ENCODE data around the gene NMRK1.

Gene NMRK1

DNA sequence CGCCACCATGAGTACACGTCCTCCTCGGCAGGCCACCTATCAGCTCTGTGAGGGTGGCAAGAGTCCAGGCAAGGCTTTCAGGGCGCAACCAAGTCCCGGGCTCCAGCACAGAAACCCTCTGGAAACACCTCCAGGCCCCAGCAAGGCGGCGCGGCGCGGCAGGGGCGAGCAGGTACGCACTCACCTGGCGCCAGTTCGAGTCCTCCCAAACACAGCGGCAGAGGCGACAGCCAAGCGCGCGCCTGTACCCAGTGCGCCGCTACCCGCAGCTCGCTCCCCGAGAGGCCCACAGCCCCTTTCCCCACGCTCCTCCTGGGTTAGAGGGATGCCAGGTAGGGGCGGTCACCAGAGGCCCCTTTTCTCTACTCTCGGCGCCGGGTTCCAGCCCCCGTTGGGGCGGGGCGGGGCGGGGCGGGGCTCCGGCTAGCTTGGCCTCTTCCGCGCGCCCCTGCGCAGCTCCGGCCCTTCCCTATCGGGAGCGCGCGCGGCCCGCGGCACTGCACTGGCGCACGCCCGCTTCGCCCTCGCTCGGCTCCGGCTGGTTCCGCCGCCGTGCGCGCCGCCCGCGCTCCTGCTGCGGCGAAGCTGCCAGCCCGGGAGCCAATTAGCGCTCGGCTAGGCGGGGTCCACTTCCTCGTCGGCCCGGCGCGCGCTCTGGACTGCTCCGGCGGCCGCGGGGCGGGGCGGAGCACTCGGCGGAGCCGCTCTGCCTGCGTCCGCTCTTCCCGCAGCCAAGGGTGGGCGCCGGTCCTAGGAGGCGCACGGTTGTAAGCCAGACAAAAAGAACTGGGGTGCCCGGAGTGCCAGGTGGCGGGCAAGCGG is at the start of gene NMRK1, which contains the start of gene OSTF1:
Gene NMRK1 (minus strand): TSS at position 332 of the 822 bp plus-strand sequence. CDS start 5,040 bp downstream, outside the sequence.
Gene OSTF1 (plus strand): TSS at position 691 of the 822 bp plus-strand sequence. CDS start 179 bp downstream, outside the sequence.
- peak; percentile 88 to 92 for DNase-seq

DNA sequence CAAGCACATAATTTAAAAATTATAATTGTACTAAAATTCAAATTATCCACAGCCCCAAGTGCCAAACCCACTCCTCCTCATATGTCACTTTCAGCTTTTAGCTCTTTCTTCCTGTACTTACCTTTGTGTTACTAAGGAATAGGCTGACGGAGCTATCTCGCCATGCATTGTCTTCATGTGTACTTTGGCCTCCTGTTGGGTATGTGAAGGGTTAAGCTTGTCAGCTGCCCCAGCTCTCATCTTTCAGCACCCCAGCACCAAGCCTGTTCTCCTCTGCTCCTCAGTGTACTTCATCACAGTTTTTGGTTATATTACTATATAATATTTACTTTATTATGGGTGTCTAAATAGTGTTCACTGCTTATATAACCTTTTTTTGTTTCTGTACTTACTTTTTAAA is 46.5 kb upstream of the NMRK1 start:
- no peak for DNase-seq

DNA sequence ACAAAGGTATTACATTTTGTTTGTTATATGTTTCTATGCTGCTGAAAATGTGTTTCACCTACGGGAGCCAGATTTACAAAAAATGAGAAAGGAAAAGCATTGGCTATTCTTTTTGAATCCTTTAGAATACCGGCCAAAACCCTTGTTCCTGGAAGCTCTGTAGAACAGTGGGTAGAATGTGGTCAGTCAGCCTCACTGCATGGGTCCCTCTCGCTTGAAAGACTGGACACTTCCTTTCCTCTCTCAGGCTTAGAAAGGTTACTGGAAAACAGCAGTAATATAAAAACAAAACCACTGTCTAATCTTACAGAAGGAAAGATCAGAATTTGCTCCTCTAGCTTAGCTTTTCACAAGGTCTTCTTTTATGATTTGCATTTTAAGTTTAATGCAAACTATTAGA is 45.4 kb upstream of the NMRK1 start:
- no peak for DNase-seq

DNA sequence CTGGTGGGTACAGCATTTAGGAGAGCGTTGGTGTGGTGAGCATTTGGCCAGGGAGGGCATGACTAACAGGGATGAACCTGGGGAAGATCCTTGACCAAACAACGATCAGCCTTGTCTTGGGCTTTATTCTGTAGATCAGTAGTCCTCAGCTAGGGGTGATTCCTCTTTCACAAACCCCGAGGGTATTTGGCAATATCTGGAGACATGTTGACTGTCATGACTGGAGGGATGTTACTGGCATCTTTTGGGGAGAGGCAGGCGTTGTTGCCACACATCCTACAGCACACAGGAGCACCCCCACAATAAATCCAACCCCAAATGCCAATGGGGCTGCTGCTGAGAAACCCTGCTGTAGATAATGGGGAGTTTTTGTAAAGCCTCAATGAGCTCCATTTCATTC is 44.3 kb upstream of the NMRK1 start:
- DNase-seq: no peak

DNA sequence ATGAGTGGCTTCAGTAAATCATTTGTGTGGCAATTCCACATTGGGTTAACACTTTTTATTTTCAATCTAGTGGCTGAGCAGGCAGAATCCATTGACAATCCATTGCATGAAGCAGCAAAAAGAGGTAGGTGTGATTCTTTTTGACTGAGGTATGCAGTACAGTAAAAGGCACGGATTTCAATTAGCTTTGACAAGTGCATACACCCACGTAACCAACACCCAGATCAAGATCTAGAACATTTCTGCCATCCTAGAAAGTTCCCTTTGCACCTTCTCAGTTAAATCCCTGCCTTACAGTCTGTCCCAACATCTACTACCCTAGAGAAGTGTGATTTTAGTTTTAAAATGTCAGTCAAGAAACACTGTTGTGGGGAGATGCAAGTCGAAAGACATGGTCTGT is 43.7 kb upstream of the NMRK1 start:
- no peak for DNase-seq

DNA sequence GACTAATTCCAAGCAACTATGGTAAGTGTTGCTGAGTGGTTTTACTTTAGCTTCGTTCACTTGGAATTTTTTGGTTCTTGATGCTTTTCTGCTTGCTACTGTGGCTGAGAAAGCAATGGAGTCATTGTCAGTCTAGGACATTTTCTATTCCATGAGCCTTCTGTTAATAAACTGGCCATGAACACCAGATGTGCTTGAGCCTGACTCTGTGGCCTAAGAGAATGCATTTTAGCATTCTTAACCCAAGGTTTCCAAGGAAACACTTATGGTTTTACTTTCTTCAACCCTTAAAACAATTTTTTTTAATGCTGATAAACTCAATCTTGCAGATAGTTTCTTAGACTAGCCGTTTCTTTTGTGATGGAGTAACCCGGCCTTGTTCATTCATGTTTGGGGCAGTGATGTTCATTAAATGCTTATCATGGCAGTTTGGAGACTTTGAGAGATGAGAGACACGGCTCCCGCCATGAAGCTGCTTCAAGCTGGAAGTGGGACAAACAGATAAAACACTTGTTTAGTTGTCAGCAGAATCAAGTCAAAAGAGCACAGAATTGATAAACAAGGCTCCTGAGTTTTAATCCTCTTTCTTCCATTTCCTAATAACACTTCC is 42.8 kb upstream of the NMRK1 start:
- DNase-seq: no peak

DNA sequence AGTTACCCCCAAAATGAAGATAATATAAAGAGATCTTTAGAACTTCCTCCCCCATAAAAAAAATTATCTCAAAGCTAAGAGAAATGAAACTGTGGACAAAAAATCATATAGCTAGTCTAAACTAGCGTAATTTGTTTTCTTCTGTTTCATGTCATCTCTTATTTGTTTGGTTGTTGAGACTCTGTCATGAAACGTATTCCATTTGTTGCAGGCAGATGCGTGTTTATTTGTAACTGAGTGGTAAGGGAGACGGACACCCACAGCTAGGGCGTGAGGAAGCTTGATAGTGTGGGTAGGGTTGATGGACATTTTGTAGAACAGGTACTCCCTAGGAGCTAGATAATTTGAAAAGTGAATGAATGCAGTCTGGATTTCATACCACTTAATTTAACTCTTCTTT is 42.2 kb upstream of the NMRK1 start:
- DNase-seq: no peak

DNA sequence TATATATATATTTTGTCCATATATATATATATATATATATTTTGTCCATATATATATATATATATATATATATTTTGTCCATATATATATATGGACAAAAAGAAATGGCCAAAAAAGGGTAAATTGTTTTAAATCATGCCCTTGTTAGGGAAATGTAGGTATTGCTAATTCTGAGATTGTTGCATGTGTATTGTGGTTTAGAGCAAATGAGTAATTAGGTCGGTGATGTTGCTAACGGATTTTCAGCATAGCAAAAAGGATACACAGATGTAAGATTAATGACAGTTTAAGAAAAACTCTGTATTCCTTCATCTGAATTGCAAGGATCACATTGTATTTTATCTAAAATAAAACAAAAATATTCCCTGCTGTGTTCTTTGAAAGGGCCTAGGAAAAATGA is 40.6 kb upstream of the NMRK1 start:
- no peak for DNase-seq

DNA sequence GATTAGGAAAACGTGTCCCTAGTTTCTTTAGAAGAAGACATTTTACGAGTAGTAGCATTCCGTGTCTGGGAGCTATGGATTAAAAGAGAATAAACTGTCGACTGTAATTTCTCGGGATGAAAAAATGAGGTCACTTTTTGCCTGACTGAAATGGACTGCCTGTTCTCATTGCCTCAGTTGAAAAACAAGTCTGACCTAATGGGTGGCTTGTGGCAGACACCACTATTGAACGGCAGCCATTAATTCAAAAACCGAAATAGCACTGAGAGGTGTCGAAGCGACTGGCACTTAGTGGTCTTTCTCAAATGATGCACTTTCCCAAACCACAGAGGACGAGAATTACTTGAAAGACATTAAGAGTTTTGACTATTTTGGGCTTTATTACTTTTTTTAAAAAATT is 35.7 kb upstream of the NMRK1 start:
- no peak for DNase-seq

DNA sequence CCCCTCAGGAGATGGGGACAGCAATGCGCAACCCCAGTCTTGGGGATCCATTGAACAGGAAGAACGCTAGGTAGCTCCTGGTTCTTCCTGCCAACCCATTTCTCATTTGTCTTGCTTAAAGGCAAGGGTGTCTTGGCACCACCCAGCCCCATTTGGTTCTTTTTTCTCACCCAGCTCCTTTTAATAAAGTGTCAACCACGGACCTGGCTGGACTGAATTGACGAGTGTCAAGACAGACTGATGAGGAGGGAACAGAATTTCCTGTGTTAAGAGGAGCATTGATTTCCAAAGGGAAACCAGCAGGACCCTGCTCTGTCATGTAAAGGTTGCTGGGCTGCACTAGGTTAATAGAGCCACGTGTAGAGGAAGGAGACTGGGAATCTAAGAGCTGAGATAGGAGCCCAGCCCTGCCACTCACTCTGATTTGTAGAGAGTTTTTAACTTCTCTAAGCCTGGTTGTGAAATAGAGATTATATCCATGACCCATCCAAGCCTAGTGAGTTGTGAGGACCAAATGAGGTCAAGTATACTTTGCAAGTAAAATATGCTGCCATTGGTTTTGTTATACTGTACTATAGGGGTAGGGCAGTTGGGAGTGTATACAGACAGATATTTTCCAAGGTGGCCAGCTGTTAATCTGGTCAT is 34.1 kb upstream of the NMRK1 start:
- no peak for DNase-seq

DNA sequence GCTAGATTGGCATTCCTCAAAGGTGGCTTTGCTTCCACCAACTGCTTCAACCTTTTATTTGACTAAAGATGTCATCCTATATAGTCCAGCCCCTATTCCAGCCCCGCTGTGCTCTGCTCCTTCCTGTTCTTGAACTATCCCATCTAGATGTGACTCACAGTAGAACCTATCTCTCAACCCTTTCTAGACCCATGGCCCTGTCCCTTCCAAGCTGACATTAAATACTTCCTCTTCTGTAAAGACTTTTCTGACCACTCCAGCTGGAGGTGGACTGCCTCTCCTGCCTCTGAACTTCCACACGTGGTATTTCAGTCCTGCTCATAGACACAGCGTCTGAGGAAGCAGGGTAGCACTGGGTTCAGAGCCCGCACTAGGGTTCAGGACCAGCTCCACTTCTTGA is 32.7 kb upstream of the NMRK1 start:
- DNase-seq: no peak

DNA sequence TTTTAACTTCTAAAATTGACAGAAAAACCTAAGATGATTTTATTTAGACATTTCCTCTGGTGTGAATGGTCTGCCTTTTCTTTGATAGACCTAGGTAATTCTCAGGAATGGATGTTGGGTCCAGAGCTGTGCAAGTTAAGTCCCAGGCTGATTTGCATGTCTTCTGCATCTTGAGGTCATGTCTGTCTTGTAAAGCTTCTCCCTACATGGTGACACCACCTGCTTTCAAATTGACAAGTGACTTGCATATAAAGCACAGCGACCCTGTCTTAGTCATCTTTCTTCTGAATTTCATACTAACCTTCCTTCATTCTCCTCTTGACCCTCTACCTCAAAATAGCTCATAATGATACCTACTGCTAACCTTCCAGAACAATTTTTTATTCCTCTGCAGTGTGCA is 29.6 kb upstream of the NMRK1 start:
- DNase-seq: no peak

DNA sequence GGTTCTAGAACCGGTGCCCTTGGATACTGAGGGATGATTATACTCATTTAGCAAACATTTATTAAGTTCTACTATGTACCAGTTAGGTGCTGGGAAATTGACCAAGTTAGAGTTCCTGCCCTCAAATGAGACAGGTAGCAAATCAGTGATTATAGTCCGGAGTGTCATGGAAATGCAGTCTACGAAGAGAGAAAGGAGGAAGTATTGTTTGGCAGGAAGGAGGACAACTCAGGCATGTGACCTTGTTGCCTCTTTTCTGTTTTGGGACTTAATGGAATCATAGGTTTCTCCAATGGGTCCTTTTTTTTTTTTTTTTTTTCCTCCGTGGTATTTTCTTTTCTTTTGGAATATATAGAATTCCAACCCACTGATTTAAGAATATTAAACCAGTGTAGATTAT is 28.4 kb upstream of the NMRK1 start:
- no peak for DNase-seq

DNA sequence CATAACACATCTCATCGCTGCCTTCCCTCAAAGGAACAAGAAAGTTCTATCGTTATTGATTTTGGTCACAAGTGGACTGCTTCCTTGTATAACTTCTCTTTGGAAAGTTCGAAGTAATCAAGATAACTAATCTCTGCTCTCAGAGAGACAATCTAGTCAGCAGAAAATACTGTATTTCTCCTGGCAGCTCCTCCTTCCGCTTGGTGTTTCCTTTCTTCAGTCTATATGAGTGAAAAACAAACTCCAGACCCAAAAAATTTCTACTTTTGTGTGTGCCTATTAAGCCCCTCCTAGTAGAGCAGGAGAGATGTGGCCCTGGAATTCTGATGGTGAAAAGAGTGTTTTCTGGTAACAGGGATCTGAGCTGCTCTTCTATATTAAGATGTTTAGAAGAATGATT is 24.8 kb upstream of the NMRK1 start:
- no peak for DNase-seq

DNA sequence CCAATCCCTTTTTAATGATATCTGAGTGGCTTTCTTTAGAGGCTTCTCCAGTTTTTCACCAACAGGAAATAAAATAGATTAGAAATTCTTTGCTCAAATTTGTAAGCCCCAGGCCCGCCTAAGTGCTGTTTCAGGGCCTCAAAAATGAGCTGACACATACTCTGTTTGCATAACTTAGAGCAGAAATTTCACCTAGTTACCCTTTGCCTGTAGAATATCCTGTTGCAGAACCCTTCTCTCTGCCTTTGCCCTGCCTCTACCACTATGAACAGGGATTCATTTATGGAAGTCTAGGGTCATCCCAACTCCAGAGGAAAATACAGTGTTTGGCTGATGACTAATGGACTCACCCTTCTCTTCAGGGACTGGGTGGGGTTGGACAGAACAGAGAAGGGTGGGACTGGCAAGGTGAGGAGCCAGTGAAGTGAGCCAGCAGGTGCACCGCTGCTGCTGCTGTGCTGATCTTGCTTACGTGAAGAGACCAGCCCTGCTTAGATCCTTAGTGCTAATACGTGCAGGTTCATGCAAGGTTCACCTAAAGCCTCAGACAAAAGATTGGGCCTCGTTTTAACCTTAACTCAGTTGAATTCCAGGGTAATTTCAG is 23.2 kb upstream of the NMRK1 start:
- no peak for DNase-seq

DNA sequence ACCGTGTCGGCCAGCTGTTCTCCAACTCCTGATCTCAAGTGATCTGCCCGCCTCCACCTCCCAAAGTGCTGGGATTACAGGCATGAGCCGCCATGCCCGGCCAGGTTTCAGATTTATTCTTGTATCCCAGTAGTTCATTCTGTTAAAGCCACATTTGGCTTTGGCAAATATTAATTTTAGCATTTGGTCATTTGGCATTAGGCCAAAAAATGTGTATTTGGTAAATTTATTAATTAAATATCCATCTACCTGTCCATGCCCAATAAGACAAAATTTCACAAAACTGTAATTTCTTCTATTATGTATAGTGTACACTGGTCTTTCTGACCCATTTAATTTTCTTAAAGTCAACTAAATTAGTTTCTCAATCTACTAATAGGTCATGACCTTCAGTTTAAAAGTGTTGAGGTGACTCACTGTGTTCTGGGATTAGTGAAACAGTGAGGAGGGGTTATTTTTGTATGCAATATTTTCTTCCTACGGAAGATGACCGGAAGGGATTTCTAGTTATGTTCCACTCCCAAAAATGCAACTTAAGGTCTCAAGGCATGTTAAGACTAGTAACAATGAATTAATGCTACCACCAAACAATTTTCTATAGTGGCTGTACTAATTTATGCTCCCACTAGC is 21.4 kb upstream of the NMRK1 start:
- DNase-seq: no peak

DNA sequence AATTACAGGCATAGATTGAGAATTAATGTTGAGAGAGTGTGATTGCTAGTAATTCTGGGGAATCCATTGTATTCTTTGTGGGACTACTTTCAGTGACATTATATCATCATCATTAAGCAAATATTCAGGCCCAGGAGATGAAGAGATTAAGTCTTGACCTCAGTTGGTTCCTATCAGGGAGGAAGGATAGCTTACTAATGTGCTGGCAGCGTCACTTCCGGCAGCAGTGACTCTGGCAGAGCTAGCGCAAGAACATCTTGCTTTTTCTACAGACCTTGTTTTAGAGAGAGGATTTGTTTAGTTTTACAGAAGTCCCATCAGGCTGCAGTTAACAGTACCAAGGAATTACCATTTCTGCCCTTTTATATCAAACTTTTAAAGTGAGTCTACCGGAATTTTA is 20.6 kb upstream of the NMRK1 start:
- DNase-seq: no peak

DNA sequence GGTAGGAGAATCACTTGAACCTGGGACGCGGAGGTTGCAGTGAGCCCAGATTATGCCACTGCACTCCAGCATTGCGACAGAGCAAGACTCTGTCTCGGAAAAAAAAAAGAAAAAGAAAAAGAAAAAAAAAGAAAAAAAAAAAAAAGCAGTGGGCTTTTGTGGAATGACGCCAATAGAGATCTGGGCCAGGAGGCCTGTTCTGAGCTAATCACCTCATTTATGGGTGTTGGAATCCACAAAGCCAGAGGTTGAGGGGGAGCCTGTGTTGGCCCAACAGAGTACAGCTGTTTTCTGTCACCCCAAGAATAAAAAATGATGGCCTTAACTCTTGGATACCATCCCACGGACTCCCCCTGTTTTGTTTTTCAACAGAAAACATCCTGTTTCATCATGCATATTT is 18.9 kb upstream of the NMRK1 start:
- no peak for DNase-seq

DNA sequence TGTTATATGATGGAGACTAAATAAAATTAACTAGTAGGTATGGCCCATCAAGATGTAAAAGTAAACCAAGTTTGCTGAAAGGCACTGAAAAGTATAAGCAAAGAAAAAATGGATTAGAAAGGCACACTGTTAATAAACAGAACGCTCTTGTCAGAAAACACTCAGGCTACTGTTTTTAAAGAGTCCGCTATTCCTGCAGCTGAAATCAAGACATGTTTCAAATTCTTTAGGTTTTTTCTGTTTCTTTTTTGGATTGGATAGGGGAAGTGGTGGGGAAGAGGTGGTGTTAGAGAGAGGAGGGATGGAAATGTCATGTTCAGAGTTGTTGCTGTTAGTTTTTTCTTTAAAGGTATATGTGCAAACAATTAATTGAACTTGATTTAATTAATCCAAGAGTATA is 17.9 kb upstream of the NMRK1 start:
- no peak for DNase-seq

DNA sequence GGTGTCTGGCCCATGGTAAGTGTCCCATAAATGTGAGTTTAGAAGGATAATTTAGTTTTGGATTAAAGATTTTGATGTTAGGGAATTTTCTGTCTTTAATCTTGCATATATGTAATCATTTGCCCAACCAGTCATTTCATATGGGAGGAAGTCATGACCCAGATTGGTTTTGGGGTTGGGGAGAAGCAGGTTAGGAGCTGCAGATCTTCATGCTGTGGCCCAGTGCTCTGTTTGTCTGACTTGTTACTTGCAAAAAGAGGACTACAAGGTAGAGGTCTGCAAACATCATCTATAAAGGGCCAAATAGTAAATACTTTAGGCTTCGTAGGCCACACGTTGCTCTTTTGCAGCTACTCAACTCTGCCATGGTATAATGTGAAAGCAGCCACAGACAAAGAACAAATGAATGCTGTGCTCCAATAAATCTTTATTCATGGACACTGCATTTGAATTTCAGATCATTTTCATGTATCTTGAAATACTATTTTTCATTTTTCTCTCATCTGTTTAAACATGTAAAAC is 17.1 kb upstream of the NMRK1 start:
- DNase-seq: no peak

DNA sequence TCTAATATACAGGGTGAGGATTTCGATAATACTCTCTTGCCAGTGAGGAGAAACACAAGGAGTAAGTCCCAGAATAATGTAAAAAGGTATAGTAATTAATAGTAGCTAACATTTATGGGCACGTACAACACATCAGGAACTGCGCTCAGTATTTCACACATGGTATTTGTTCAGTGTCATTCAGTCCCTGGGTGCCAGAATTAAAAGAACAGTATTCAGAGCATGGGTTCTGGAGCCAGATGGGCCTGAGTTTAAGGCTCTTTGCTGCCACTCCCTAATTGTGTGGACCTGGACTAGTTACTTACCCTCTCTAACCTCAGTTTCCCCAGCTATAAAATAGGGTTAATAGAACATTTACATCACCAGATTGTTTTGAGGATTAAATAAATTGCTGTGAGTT is 16.7 kb upstream of the NMRK1 start:
- no peak for DNase-seq

DNA sequence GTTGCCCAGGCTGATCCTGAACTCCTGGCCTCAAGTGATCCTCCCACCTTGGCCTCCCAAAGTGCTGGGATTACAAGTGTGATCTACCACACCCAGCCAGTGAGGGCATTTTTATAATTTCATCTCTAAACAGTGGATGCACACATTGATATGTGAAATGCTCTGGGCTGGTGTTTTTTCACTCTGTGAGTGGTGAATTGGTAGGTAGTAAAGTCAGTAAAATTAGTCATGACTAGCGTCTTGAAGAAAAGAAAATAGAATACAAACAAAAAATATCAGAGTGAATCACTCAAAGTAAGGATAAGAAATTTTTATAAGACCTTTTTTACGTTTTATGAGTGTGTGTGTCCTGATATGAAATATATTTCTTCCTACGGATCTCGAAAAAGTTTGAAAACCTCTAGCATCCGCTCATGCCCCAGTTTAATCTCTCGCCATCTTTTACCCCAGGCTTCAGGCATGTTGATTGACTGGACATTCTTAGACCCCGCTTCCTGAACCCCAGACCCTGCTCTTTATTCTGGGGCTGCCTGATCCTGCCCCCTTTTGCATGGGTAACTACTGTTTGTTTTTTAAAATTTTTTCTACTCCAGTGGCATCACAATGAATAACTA is 14.3 kb upstream of the NMRK1 start:
- DNase-seq: no peak

Data from activated CD4-positive, alpha-beta T cell treated with anti-CD3 and anti-CD28 coated beads, Interleukin-2, amount 50 U/mL, for 48 hours (primary cell).